H1 (cell line): Measurements from ENCODE around the gene MLYCD. TPM values are rescaled to one million over a fixed set of nuclear protein-coding genes. Genes with fewer than 3 reads are reported as not detected.

Source experiments
- CTCF ChIA-PET: fragments of 300-600 bp; sonication (Branson Sonifier 250); formaldehyde crosslinking; loops from one replicate; lab custom pipeline; 2021; ENCODE audit not compliant: partially characterized antibody; lab: Charles Lee
- POLR2A ChIA-PET: fragments of 300-600 bp; sonication (Branson Sonifier 250); formaldehyde crosslinking; loops from one replicate; lab custom pipeline; 2021; ENCODE audit warnings: inconsistent platforms; ENCODE audit not compliant: partially characterized antibody; lab: Charles Lee
- DNase-seq, 2 experiments: peaks; one replicate each; pipeline versions ENCODE4 v3.0.0 to v3.0.0-alpha.2; 2010 to 2022; ENCODE audit warnings: low spot score in 2 of 2, low read depth in 1 of 2, mixed read lengths in 1 of 2
- FAIRE-seq: peaks from 2 replicates; lab custom pipeline; 2011; peaks lifted over from hg19 to GRCh38; lab: Jason Lieb, UNC
- H2AFZ ChIP-seq: 2 replicates; pipeline ENCODE4 v1.8.1; 2012; ENCODE audit warnings: low read length, inconsistent platforms
- H2AK5ac ChIP-seq: 2 replicates; pipeline ENCODE4 v1.6.1; 2013; ENCODE audit warnings: low read depth, low read length
- H2BK120ac ChIP-seq: replicated peaks from 2 replicates; pipeline ENCODE3; 2013; ENCODE audit warnings: low read depth, low read length, inconsistent platforms
- H2BK12ac ChIP-seq: 2 replicates; pipeline ENCODE4 v1.6.1; 2013; ENCODE audit warnings: low read depth, low read length
- H2BK15ac ChIP-seq: 2 replicates; pipeline ENCODE4 v1.6.1; 2013; ENCODE audit warnings: low read length
- H2BK20ac ChIP-seq: 2 replicates; pipeline ENCODE4 v1.6.1; 2013; ENCODE audit warnings: low read length
- H2BK5ac ChIP-seq: 2 replicates; pipeline ENCODE4 v1.6.1; 2013; ENCODE audit warnings: low read depth, low read length
- H3K14ac ChIP-seq: 2 replicates; pipeline ENCODE4 v1.6.1; 2013; ENCODE audit warnings: inconsistent platforms; ENCODE audit not compliant: insufficient read length
- H3K18ac ChIP-seq: 2 replicates; pipeline ENCODE4 v1.6.1; 2013; ENCODE audit warnings: low read length; ENCODE audit errors: extremely low read depth
- H3K23ac ChIP-seq: 2 replicates; pipeline ENCODE4 v1.6.1; 2013; ENCODE audit warnings: inconsistent platforms; ENCODE audit not compliant: insufficient read length
- H3K23me2 ChIP-seq: 2 replicates; pipeline ENCODE4 v1.6.1; 2013; ENCODE audit warnings: low read depth, low read length
- H3K27ac ChIP-seq: 2 replicates; pipeline ENCODE4 v1.6.1; 2011; ENCODE audit warnings: low read depth, low read length, inconsistent platforms
- H3K27me3 ChIP-seq, 4 experiments: replicated peaks in 1 of 4; 1 replicate in 1 of 4; 2 replicates in 3 of 4; pipeline versions ENCODE4 v1.6.1 to v1.8.1; 2011 to 2013; ENCODE audit warnings: low read length in 3 of 4, mild to moderate bottlenecking in 3 of 4, inconsistent platforms in 2 of 4, mixed read lengths in 2 of 4, moderate library complexity in 1 of 4; ENCODE audit not compliant: control insufficient read depth in 3 of 4, insufficient read depth in 3 of 4; ENCODE audit errors: extremely low read depth in 1 of 4
- H3K36me3 ChIP-seq, 4 experiments: 2 replicates each; pipeline versions ENCODE4 v1.6.1 to v1.8.1; 2011 to 2013; ENCODE audit warnings: mild to moderate bottlenecking in 4 of 4, low read length in 3 of 4, moderate library complexity in 2 of 4, control low read depth in 1 of 4, inconsistent platforms in 1 of 4; ENCODE audit not compliant: insufficient read depth in 4 of 4, control insufficient read depth in 2 of 4
- H3K4ac ChIP-seq: replicated peaks from 2 replicates; pipeline ENCODE3; 2013; ENCODE audit warnings: low read length, low read depth, mixed read lengths, inconsistent platforms; ENCODE audit not compliant: insufficient read length
- H3K4me1 ChIP-seq, 4 experiments: replicated peaks in 1 of 4; 1 replicate in 1 of 4; 2 replicates in 3 of 4; pipeline versions ENCODE4 v1.6.1 to v1.8.1; 2011 to 2013; ENCODE audit warnings: low read length in 3 of 4, inconsistent platforms in 2 of 4, mixed read lengths in 1 of 4; ENCODE audit not compliant: insufficient read depth in 4 of 4, control insufficient read depth in 3 of 4
- H3K4me2 ChIP-seq, 2 experiments: 2 replicates each; pipeline versions ENCODE4 v1.6.1 to v1.8.1; 2011 to 2013; ENCODE audit warnings: low read depth in 2 of 2, low read length in 2 of 2, control low read depth in 1 of 2, inconsistent platforms in 1 of 2, mild to moderate bottlenecking in 1 of 2; ENCODE audit not compliant: insufficient read depth in 1 of 2
- H3K4me3 ChIP-seq, 4 experiments: fragments of 200-600, 300-600 bp in 1 of 4; sonication (generic), shearing (Covaris generic), sonication (Bioruptor Twin) in 1 of 4; 2 replicates each; pipeline versions ENCODE4 v1.5.1 to v1.8.1; 2011 to 2016; ENCODE audit warnings: low read length in 4 of 4, low read depth in 3 of 4, control low read depth in 2 of 4, inconsistent platforms in 2 of 4, mild to moderate bottlenecking in 2 of 4, mixed read lengths in 1 of 4, moderate library complexity in 1 of 4; ENCODE audit not compliant: insufficient read depth in 2 of 4; ENCODE audit errors: extremely low read depth in 1 of 4
- H3K56ac ChIP-seq: replicated peaks from 2 replicates; pipeline ENCODE3; 2013; ENCODE audit warnings: low read depth, mild to moderate bottlenecking, mixed read lengths, low read length, inconsistent platforms; ENCODE audit not compliant: insufficient read length
- H3K79me1 ChIP-seq: 2 replicates; pipeline ENCODE4 v1.6.1; 2013; ENCODE audit warnings: low read depth, low read length, control low read depth
- H3K79me2 ChIP-seq, 2 experiments: 2 replicates each; pipeline versions ENCODE4 v1.6.1 to v1.8.1; 2012 to 2013; ENCODE audit warnings: low read length in 2 of 2, mild to moderate bottlenecking in 2 of 2, inconsistent platforms in 1 of 2; ENCODE audit not compliant: insufficient read depth in 2 of 2, control insufficient read depth in 1 of 2
- H3K9ac ChIP-seq, 4 experiments: replicated peaks in 1 of 4; 1 replicate in 1 of 4; 2 replicates in 3 of 4; pipeline versions ENCODE4 v1.6.1 to v1.8.1; 2011 to 2013; ENCODE audit warnings: low read depth in 3 of 4, low read length in 3 of 4, control low read depth in 2 of 4, mild to moderate bottlenecking in 2 of 4, moderate library complexity in 2 of 4, inconsistent platforms in 1 of 4; ENCODE audit errors: extremely low read depth in 1 of 4
- H3K9me3 ChIP-seq, 2 experiments: 2 replicates each; pipeline versions ENCODE4 v1.6.1 to v1.8.1; 2012 to 2013; ENCODE audit warnings: mild to moderate bottlenecking in 2 of 2, moderate library complexity in 2 of 2, control low read depth in 1 of 2, inconsistent platforms in 1 of 2, low read depth in 1 of 2, low read length in 1 of 2, mixed read lengths in 1 of 2; ENCODE audit not compliant: insufficient read depth in 2 of 2
- H4K20me1 ChIP-seq, 2 experiments: replicated peaks in 1 of 2; 2 replicates each; pipeline versions ENCODE3 to v1.8.1; 2011 to 2013; ENCODE audit warnings: inconsistent platforms in 2 of 2, low read length in 2 of 2, mild to moderate bottlenecking in 1 of 2; ENCODE audit not compliant: insufficient read depth in 2 of 2, control insufficient read depth in 1 of 2
- H4K5ac ChIP-seq: 2 replicates; pipeline ENCODE4 v1.6.1; 2013; ENCODE audit warnings: low read length, low read depth, mixed read lengths, inconsistent platforms; ENCODE audit not compliant: insufficient read length
- H4K8ac ChIP-seq: 2 replicates; pipeline ENCODE4 v1.8.0; 2013; ENCODE audit warnings: mild to moderate bottlenecking, moderate library complexity, low read length, inconsistent platforms; ENCODE audit not compliant: insufficient read depth; ENCODE audit errors: extremely low read depth
- H4K91ac ChIP-seq: replicated peaks from 2 replicates; pipeline ENCODE3; 2013; ENCODE audit warnings: low read length, mixed read lengths, inconsistent platforms; ENCODE audit not compliant: insufficient read length
- CHD1 ChIP-seq: IDR thresholded peaks from 2 replicates; pipeline ENCODE4 v1.6.1; 2012; ENCODE audit warnings: low read depth, low read length, improper control_type of control experiment
- WGBS, 2 experiments: shearing (Covaris generic) in 1 of 2; methylation state at CpG; one replicate each; pipeline versions ENCODE4 v1.1.6 to v1.1.7; 2013 to 2015; ENCODE audit warnings: low lambda C conversion rate in 2 of 2, mixed read lengths in 2 of 2, inconsistent platforms in 1 of 2, low coverage in 1 of 2, missing lambda C conversion rate in 1 of 2; ENCODE audit not compliant: insufficient replicate concordance in 2 of 2, insufficient coverage in 1 of 2, insufficient read length in 1 of 2; ENCODE audit errors: extremely low coverage in 1 of 2, missing lambda C conversion rate in 1 of 2; 5-methylcytosine and 5-hydroxymethylcytosine counted together
- polyA plus RNA-seq, 7 experiments: library from polyadenylated mRNA; depleted of rRNA in 3 of 7; stranded (reverse) in 5 of 7; unstranded in 2 of 7; fragments of >200 nt in 5 of 7; fragments of 200-250 nt in 2 of 7; gene quantifications; 1 replicate in 5 of 7; 2 replicates in 1 of 7; 4 replicates in 1 of 7; pipeline versions ENCODE4 v1.2.1 to v1.2.3, GENCODE V29; 2011 to 2013; ENCODE audit warnings: missing spikeins in 2 of 7, mixed read lengths in 2 of 7
- total RNA-seq: library from RNA; stranded (reverse); fragmentation: NEBNext Ultra II Directional; extraction: Animal tissue kit (Norgen Biotek cat#: 25700); gene quantifications from 2 replicates; pipeline ENCODE4 v1.2.1, GENCODE V29; 2021
- TF ChIP-seq, protein P1 (sequence below): IDR thresholded peaks from 2 replicates; pipeline ENCODE4 v1.6.1; 2012; ENCODE audit warnings: inconsistent platforms

The MLYCD gene
- total and polyA plus RNA-seq, 2 of the 8 experiments (the other 6 are each of a cell fraction or from before 2014, with no cell fraction given), result 3.7 to 7.0 TPM

DNA sequence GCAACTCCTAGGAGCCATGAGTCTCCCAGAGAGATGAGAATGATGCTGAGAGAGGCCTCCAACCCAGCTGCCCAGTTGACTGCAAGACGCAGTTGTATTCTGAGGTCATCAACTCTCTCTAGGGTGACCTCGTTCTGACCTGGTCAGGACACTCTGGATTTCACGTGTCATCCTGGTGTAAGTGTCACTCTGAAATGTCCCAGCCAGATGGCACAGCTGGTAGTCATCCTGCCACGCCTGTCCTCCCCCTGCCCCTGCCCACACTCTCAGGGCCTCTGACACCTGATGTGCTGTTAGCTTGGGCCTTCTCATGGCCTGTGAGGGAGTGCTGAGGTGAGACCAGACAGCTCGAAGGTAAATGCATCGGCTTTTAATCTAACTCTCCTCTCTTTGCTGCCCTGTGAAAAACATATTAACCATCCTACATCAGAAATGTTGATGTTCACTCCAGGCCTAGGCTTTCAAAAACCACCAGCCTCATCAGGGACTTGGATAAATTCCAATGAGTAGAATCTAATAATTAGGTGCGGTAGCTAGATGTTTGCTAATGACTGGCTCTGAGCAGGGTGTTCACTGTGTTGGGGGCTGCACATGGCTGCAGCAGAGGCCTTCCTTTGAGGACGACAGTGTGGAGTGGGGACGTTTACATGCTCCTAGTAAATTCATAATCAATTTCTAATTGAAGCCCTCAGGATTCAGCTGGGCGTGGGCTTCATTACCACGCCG is 13.8 kb downstream of the MLYCD start:
- CTCF ChIA-PET, result interaction anchor here (0.6 to 5.4 kb wide), 7 partner anchors 10 to 1292 kb away, joined by 3 to 26 read pairs (median 3); no protein-coding TSS in a partner anchor

More for the DNA sequence above, 13.8 kb downstream of the MLYCD start:
- Histone ChIP-seq H2BK20ac (no peak overlapping the region), H3K9ac (no peak overlapping the region), H4K91ac (no peak overlapping the region), H2BK5ac (no peak overlapping the region), H3K27me3 (no peaks in the 10 kb centered on the region), H3K79me2 (no peaks in the 10 kb centered on the region; a peak in 1 of 4 replicates), H2BK120ac (no peak overlapping the region), H3K27ac (no peak overlapping the region), H2BK15ac (no peak overlapping the region), H2BK12ac (no peak overlapping the region), H3K56ac (no peak overlapping the region), H3K79me1 (no peaks in the 10 kb centered on the region), H2AFZ (no peak overlapping the region), H2AK5ac (no peak overlapping the region), H3K23me2 (no peaks in the 10 kb centered on the region), H4K20me1 (peaks cover 0 to 9% of the 10 kb centered on the region in 2 experiments), H3K23ac (no peak overlapping the region), H3K14ac (no peak overlapping the region), H4K8ac (peak overlapping the region; percentile 35; the same call in 1 of the 2 replicates), H3K4me3 (no peak overlapping the region), H3K4me1 (no peaks in the 10 kb centered on the region; a peak in 1 of 7 replicates), H4K5ac (no peak overlapping the region), H3K9me3 (no peaks in the 10 kb centered on the region; a peak in 1 of 4 replicates), H3K36me3 (peaks cover 9 to 40% (median 17%) of the 10 kb centered on the region in 4 experiments), H3K4me2 (no peak overlapping the region), H3K18ac (no peak overlapping the region), H3K4ac (no peak overlapping the region)
- no peak for DNase-seq
- TF ChIP-seq, protein P1, sequence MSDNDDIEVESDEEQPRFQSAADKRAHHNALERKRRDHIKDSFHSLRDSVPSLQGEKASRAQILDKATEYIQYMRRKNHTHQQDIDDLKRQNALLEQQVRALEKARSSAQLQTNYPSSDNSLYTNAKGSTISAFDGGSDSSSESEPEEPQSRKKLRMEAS, result no peak
- TF ChIP-seq CHD1, result no peak
- POLR2A ChIA-PET, result interaction anchor here (0.9 to 2.6 kb wide), 4 partner anchors 8 to 14 kb away, joined by 3 to 12 read pairs (median 5); no protein-coding TSS in a partner anchor
- WGBS, 2 experiments, result 92% methylated on average over 12 of the region's 12 CpGs; no CpG with 5 or more reads in 1 of the 2 experiments
- no peak for FAIRE-seq
